GM10266 (cell line): Measurements from ENCODE around the gene MAPK4.
"Not testable (repeated sequence)": the region's sequence is repeated elsewhere in the genome, so short reads cannot be mapped to it uniquely, and the experiment has no call there.

Source experiments
- DNase-seq: peaks from one replicate; pipeline ENCODE4 v3.0.0; 2012; ENCODE audit errors: extremely low spot score
- CTCF ChIP-seq: IDR thresholded peaks from 2 replicates; pipeline ENCODE4 v1.5.1; 2012; ENCODE audit warnings: mild to moderate bottlenecking, low read depth; ENCODE audit not compliant: control insufficient read depth, insufficient read depth; ENCODE audit errors: missing control alignments

The MAPK4 gene

GRCh38 chr18:50563376-50563775 lies 3.5 kb downstream of the MAPK4 start:
- DNase-seq: no peak
- no peak for TF ChIP-seq CTCF

- no peak for TF ChIP-seq CTCF
- DNase-seq: no peak
Measured at GRCh38 chr18:50569930-50570329, 10.0 kb downstream of the MAPK4 start.

GRCh38 chr18:50571606-50572005 lies 11.7 kb downstream of the MAPK4 start:
- no peak for TF ChIP-seq CTCF
- DNase-seq: no peak

GRCh38 chr18:50573196-50573595 lies 13.3 kb downstream of the MAPK4 start:
- not testable (repeated sequence) for DNase-seq

GRCh38 chr18:50573679-50574078 lies 13.8 kb downstream of the MAPK4 start:
- no peak for TF ChIP-seq CTCF
- no peak for DNase-seq

- no peak for TF ChIP-seq CTCF
- DNase-seq: no peak
Measured at GRCh38 chr18:50578030-50578429, 18.1 kb downstream of the MAPK4 start.

- TF ChIP-seq CTCF: no peak
- DNase-seq: no peak
Measured at GRCh38 chr18:50578651-50579050, 18.8 kb downstream of the MAPK4 start.

- DNase-seq: no peak
- no peak for TF ChIP-seq CTCF
Measured at GRCh38 chr18:50579061-50579774, 19.3 kb downstream of the MAPK4 start.
